K562 (cell line): ENCODE results near the gene RACK1.

Experiments
- CTCF ChIP-seq, 3 experiments: IDR thresholded peaks in 2 of 3; conservative IDR thresholded peaks in 1 of 3; 2 replicates each; pipeline ENCODE4 v1.5.1; 2011 to 2012; ENCODE audit warnings: low read length in 3 of 3, mild to moderate bottlenecking in 3 of 3, control low read depth in 2 of 3, improper control_type of control experiment in 1 of 3, inconsistent platforms in 1 of 3, low read depth in 1 of 3, mixed read lengths in 1 of 3, moderate library complexity in 1 of 3; ENCODE audit not compliant: insufficient read depth in 2 of 3
- DPF2 ChIP-seq: fragments of 450-650 bp; IDR thresholded peaks from 2 replicates; pipeline ENCODE4 v1.6.1; 2016
- HMG20A ChIP-seq: fragments of 450-650 bp; formaldehyde crosslinking; conservative IDR thresholded peaks from 2 replicates; pipeline ENCODE4 v1.4.0; 2020; ENCODE audit warnings: mild to moderate bottlenecking, mixed read lengths
- PTRF ChIP-seq: fragments of 450-650 bp; IDR thresholded peaks from 2 replicates; pipeline ENCODE4 v1.6.1; 2016; ENCODE audit warnings: mild to moderate bottlenecking, missing genetic modification characterization, missing compliant biosample characterization
- SNAPC5 ChIP-seq: fragments of 250-450 bp; sonication (Bioruptor Pico); IDR thresholded peaks from 2 replicates; pipeline ENCODE4 v1.8.0; 2021; ENCODE audit warnings: moderate library complexity, mild to moderate bottlenecking, inconsistent platforms

- no peak for TF ChIP-seq CTCF (IDR thresholded peaks at IDR 0.05 in 2 of 3, conservative IDR thresholded peaks at IDR 0.05 in 1 of 3; ENCODE audit: insufficient read depth in 2 of 3, low read depth in 1 of 3, low read length in 3 of 3)
- no peak for TF ChIP-seq HMG20A (CRISPR knock-in tag)
- TF ChIP-seq PTRF (tag) = no peak
- TF ChIP-seq DPF2 = no peak
- TF ChIP-seq SNAPC5 (CRISPR knock-in tag) = no peak
Observed at GRCh38 chr5:181189962-181190710, 53.6 kb downstream of the RACK1 start.
